Measurements from ENCODE around the gene CYTL1.

DNA sequence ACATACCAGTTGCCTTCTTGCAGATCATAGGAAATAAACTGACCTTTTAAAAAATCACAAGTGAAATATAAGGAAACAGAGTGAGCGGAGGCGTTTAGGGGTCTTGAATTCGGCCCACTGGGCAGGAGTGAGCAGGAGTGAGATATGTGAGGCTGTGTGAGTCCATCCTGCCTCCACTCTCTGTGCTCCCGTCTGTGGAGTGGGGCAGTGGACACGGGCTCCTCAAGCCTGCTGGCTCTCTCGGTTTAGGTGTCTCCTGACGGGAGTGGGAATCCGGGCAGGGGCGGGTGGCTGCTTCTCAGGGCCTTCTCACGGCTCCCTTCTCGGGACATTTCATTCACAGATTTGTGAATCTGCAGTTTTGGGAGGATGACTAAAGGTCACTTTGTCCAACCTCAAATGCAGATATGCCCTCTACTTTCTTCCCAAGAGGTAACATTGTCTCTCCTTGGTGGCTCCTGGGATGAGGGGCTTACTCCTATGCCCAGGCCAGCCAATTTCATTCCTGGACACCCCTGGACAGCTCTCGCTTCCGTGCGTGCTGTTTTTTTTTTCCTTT lies 27.6 kb downstream of the CYTL1 start:
- TF ChIP-seq, protein P1, sequence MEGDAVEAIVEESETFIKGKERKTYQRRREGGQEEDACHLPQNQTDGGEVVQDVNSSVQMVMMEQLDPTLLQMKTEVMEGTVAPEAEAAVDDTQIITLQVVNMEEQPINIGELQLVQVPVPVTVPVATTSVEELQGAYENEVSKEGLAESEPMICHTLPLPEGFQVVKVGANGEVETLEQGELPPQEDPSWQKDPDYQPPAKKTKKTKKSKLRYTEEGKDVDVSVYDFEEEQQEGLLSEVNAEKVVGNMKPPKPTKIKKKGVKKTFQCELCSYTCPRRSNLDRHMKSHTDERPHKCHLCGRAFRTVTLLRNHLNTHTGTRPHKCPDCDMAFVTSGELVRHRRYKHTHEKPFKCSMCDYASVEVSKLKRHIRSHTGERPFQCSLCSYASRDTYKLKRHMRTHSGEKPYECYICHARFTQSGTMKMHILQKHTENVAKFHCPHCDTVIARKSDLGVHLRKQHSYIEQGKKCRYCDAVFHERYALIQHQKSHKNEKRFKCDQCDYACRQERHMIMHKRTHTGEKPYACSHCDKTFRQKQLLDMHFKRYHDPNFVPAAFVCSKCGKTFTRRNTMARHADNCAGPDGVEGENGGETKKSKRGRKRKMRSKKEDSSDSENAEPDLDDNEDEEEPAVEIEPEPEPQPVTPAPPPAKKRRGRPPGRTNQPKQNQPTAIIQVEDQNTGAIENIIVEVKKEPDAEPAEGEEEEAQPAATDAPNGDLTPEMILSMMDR (IDR thresholded peaks at IDR 0.05): no peak
- TF ChIP-seq POLR2AphosphoS5 (IDR thresholded peaks at IDR 0.05): no peak

All from breast epithelium (tissue), 3 donors.